HEK293T (cell line): ENCODE results near the gene RMP24.

Experiments used
- CTCF ChIA-PET: fragments of 350-600 bp; formaldehyde crosslinking; extraction: SDS; loops from one replicate; lab custom pipeline; 2021; ENCODE audit warnings: antibody characterized with exemption, inconsistent platforms; lab: Yijun Ruan, JAX
- POLR2A ChIA-PET: fragments of 350-600 bp; formaldehyde crosslinking; extraction: SDS; loops from one replicate; lab custom pipeline; 2020; ENCODE audit warnings: antibody characterized with exemption, inconsistent platforms; lab: Yijun Ruan, JAX
- DNase-seq: peaks from one replicate; pipeline ENCODE4 v3.0.0; 2012; ENCODE audit warnings: mixed read lengths; ENCODE audit errors: extremely low spot score
- ARNT ChIP-seq: fragments of 450-650 bp; IDR thresholded peaks from 2 replicates; pipeline ENCODE4 v1.6.1; 2017; ENCODE audit warnings: mild to moderate bottlenecking
- BHLHE40 ChIP-seq: fragments of 450-650 bp; IDR thresholded peaks from 2 replicates; pipeline ENCODE4 v1.6.1; 2016; ENCODE audit warnings: mild to moderate bottlenecking, moderate library complexity, borderline replicate concordance
- CTBP1 ChIP-seq: fragments of 450-650 bp; IDR thresholded peaks from 2 replicates; pipeline ENCODE4 v1.6.1; 2016; ENCODE audit warnings: borderline replicate concordance
- ELF4 ChIP-seq: fragments of 450-650 bp; IDR thresholded peaks from 2 replicates; pipeline ENCODE4 v1.6.1; 2017; ENCODE audit warnings: antibody characterized with exemption
- FOXA1 ChIP-seq: fragments of 450-650 bp; IDR thresholded peaks from 2 replicates; pipeline ENCODE4 v1.6.1; 2016; ENCODE audit warnings: mild to moderate bottlenecking
- HDGF ChIP-seq: fragments of 450-650 bp; IDR thresholded peaks from 2 replicates; pipeline ENCODE4 v1.6.1; 2017; ENCODE audit warnings: antibody characterized with exemption, borderline replicate concordance
- L3MBTL2 ChIP-seq: fragments of 450-650 bp; conservative IDR thresholded peaks from 2 replicates; pipeline ENCODE4 v1.6.1; 2016; ENCODE audit warnings: mild to moderate bottlenecking
- LEF1 ChIP-seq: fragments of 450-650 bp; IDR thresholded peaks from 2 replicates; pipeline ENCODE4 v1.6.1; 2017; ENCODE audit warnings: mild to moderate bottlenecking, borderline replicate concordance
- NFRKB ChIP-seq: fragments of 450-650 bp; IDR thresholded peaks from 2 replicates; pipeline ENCODE4 v1.6.1; 2016; ENCODE audit warnings: mild to moderate bottlenecking, moderate library complexity
- SP1 ChIP-seq: fragments of 450-650 bp; IDR thresholded peaks from 2 replicates; pipeline ENCODE4 v1.6.1; 2017
- SUZ12 ChIP-seq: fragments of 450-650 bp; IDR thresholded peaks from 2 replicates; pipeline ENCODE4 v1.6.1; 2016; ENCODE audit warnings: mild to moderate bottlenecking
- TARDBP ChIP-seq: fragments of 450-650 bp; IDR thresholded peaks from 2 replicates; pipeline ENCODE4 v1.6.1; 2016
- ZNF384 ChIP-seq: fragments of 450-650 bp; IDR thresholded peaks from 2 replicates; pipeline ENCODE4 v1.6.1; 2016
- TF ChIP-seq, protein P1 (sequence below): fragments of 450-650 bp; IDR thresholded peaks from 2 replicates; pipeline ENCODE4 v1.6.1; 2016

RMP24 gene

DNA sequence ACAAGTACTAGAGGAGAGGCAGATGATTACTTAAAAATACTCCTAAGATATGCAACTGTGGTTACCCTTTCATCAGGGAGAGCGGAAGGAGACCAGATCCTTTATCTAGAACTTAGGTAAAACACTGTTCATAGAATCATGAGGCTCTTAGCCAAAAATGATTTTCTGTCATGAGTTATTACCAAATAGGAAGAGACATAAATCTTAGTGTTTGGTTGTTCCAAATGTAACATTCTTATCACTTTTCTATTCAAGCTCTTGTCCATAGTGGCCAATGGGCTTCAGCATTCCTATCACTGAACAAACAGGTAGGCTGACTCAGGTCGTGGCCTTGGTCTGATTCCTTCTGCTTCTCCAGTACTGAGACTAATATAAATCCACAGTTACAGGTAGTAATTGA is 56.4 kb downstream of the RMP24 start:
- no peak for TF ChIP-seq LEF1
- TF ChIP-seq BHLHE40 = no peak
- TF ChIP-seq ELF4 = no peak
- no peak for TF ChIP-seq L3MBTL2
- no peak for TF ChIP-seq TARDBP
- TF ChIP-seq ZNF384 = no peak
- TF ChIP-seq NFRKB = no peak
- no peak for TF ChIP-seq CTBP1
- no peak for TF ChIP-seq FOXA1
- TF ChIP-seq, protein P1, sequence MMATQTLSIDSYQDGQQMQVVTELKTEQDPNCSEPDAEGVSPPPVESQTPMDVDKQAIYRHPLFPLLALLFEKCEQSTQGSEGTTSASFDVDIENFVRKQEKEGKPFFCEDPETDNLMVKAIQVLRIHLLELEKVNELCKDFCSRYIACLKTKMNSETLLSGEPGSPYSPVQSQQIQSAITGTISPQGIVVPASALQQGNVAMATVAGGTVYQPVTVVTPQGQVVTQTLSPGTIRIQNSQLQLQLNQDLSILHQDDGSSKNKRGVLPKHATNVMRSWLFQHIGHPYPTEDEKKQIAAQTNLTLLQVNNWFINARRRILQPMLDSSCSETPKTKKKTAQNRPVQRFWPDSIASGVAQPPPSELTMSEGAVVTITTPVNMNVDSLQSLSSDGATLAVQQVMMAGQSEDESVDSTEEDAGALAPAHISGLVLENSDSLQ = no peak
- no peak for TF ChIP-seq SP1
- no peak for TF ChIP-seq SUZ12
- no peak for TF ChIP-seq ARNT
- TF ChIP-seq HDGF = no peak
- ChIA-PET POLR2A (no interaction called here), CTCF (interaction anchor here (0.5 to 1.2 kb wide), 2 partner anchors 60 to 272 kb away, joined by 3 read pairs; no protein-coding TSS in a partner anchor)
- DNase-seq = no peak
